Panc1 (cell line): ENCODE measurements around the gene ZNF575. TPM values are rescaled to one million over a fixed set of nuclear protein-coding genes. Genes with fewer than 3 reads are reported as not detected.

Source experiments
- ATAC-seq: fragments of 200-7000 bp; cut with Tn5 transposase; 2 replicates; pipeline ENCODE4 v1.9.1; 2020; ENCODE audit warnings: mild to moderate bottlenecking, moderate library complexity
- BruUV-seq: library from RNA; stranded (reverse); fragments of 400-500 nt; replicated peaks from 2 replicates; lab custom pipeline; 2021; lab: Mats Ljungman, UMichigan
- CTCF ChIA-PET: fragments of 300-600 bp; sonication (Branson Sonifier 250); formaldehyde crosslinking; loops from one replicate; lab custom pipeline; 2022; ENCODE audit warnings: antibody characterized with exemption; lab: Charles Lee
- POLR2A ChIA-PET: fragments of 300-600 bp; sonication (Branson Sonifier 250); formaldehyde crosslinking; loops from one replicate; lab custom pipeline; 2022; ENCODE audit warnings: antibody characterized with exemption; lab: Charles Lee
- DNase-seq: peaks from one replicate; pipeline ENCODE4 v3.0.0-alpha.2; 2010; ENCODE audit warnings: low read depth, low spot score
- H3K27ac ChIP-seq: 2 replicates; pipeline ENCODE4 v1.5.1; 2011; ENCODE audit warnings: mild to moderate bottlenecking, low read length, inconsistent platforms
- H3K27me3 ChIP-seq: fragments of 200-500 bp; sonication (Bioruptor generic); 2 replicates; pipeline ENCODE4 v1.6.0; 2014; ENCODE audit warnings: low read length, inconsistent platforms; ENCODE audit not compliant: control insufficient read depth, insufficient read depth
- H3K36me3 ChIP-seq: fragments of 200-500 bp; sonication (Bioruptor generic); 2 replicates; pipeline ENCODE4 v1.5.1; 2014; ENCODE audit warnings: inconsistent platforms, mild to moderate bottlenecking, low read length, moderate library complexity; ENCODE audit not compliant: control insufficient read depth, insufficient read depth
- H3K4me1 ChIP-seq: 2 replicates; pipeline ENCODE4 v1.5.1; 2011; ENCODE audit warnings: inconsistent platforms, mild to moderate bottlenecking, low read length, moderate library complexity; ENCODE audit not compliant: control insufficient read depth, insufficient read depth
- H3K4me3 ChIP-seq, 2 experiments: 2 replicates each; pipeline ENCODE4 v1.5.1; 2011 to 2012; ENCODE audit warnings: low read depth in 2 of 2, low read length in 2 of 2, mild to moderate bottlenecking in 2 of 2, inconsistent platforms in 1 of 2, moderate library complexity in 1 of 2
- H3K9me3 ChIP-seq: fragments of 200-500 bp; sonication (Bioruptor generic); 2 replicates; pipeline ENCODE4 v1.5.1; 2014; ENCODE audit warnings: low read depth, mild to moderate bottlenecking, inconsistent platforms, low read length, moderate library complexity; ENCODE audit not compliant: control insufficient read depth, insufficient read depth
- CTCF ChIP-seq: fragments of 450-650 bp; IDR thresholded peaks from 2 replicates; pipeline ENCODE4 v1.5.1; 2017; ENCODE audit warnings: mild to moderate bottlenecking
- POLR2AphosphoS5 ChIP-seq: IDR thresholded peaks from 2 replicates; pipeline ENCODE4 v1.6.1; 2012; ENCODE audit warnings: mild to moderate bottlenecking, low read depth, low read length, moderate library complexity
- REST ChIP-seq, 2 experiments: IDR thresholded peaks; 2 replicates each; pipeline ENCODE4 v1.6.1; 2011 to 2012; ENCODE audit warnings: low read depth in 2 of 2, control low read depth in 1 of 2, low read length in 1 of 2, mild to moderate bottlenecking in 1 of 2, moderate library complexity in 1 of 2; ENCODE audit not compliant: insufficient read depth in 1 of 2
- SIN3A ChIP-seq: IDR thresholded peaks from 2 replicates; pipeline ENCODE4 v1.6.1; 2012; ENCODE audit warnings: low read depth, mild to moderate bottlenecking, low read length, moderate library complexity, borderline replicate concordance; ENCODE audit not compliant: insufficient read depth
- TCF7L2 ChIP-seq: IDR thresholded peaks from 2 replicates; pipeline ENCODE4 v1.6.1; 2011; ENCODE audit warnings: mild to moderate bottlenecking, low read depth, low read length, inconsistent platforms
- in situ Hi-C: cut with HindIII; loops from 2 replicates; pipeline ENCODE4 v1.10.0; 2016; ENCODE audit warnings: low sequenced_read_pairs, low pct_unique_long_range_greater_than_20kb
- intact Hi-C: fragments of 100-400 bp; cut with micrococcal nuclease; formaldehyde crosslinking; loops from one replicate; pipeline ENCODE4 v1.10.0; 2022; ENCODE audit not compliant: unreplicated experiment
- total RNA-seq: library from RNA; stranded (reverse); gene quantifications from one replicate; pipeline ENCODE4 v1.2.1, GENCODE V29; 2021; ENCODE audit not compliant: unreplicated experiment

Gene ZNF575
- total RNA-seq, 1 experiment from 2014 or later, result 1.9 TPM

GRCh38 chr19:43582495-43582894, 49.5 kb downstream of the ZNF575 start:
- TF ChIP-seq CTCF (no peak), TCF7L2 (no peak), REST (IDR thresholded peaks at IDR 0.05; ENCODE audit: insufficient read depth in 1 of 2, low read depth in 2 of 2, low read length in 1 of 2) (no peak), POLR2AphosphoS5 (no peak), SIN3A (no peak)
- POLR2A ChIA-PET, result no interaction called here

GRCh38 chr19:43584484-43584883, 51.5 kb downstream of the ZNF575 start:
- CTCF ChIA-PET, result no interaction called here
- POLR2A ChIA-PET, result no interaction called here
- H3K9me3 ChIP-seq, result no peaks in the 10 kb centered on the region
- ATAC-seq, result no peak
- no peaks in the 10 kb centered on the region for H3K4me1 ChIP-seq
- DNase-seq, result no peak
- intact Hi-C loops (no loop called here), in situ Hi-C loops (no loop called here)
- no peak overlapping the region for H3K4me3 ChIP-seq
- no peaks in the 10 kb centered on the region for H3K36me3 ChIP-seq
- BruUV-seq, result no TSS peak
- no peaks in the 10 kb centered on the region for H3K27me3 ChIP-seq
- H3K27ac ChIP-seq, result no peak overlapping the region
- no peak for TF ChIP-seq POLR2AphosphoS5

More at GRCh38 chr19:43582495-43582894, 49.5 kb downstream of the ZNF575 start:
- H3K27me3 ChIP-seq, result no peaks in the 10 kb centered on the region
- in situ Hi-C loops, result no loop called here
- ATAC-seq, result no peak
- no peaks in the 10 kb centered on the region for H3K4me1 ChIP-seq
- no peaks in the 10 kb centered on the region for H3K36me3 ChIP-seq
- CTCF ChIA-PET, result no interaction called here
- no peak for DNase-seq
- no TSS peak for BruUV-seq
- H3K9me3 ChIP-seq, result no peaks in the 10 kb centered on the region
- H3K27ac ChIP-seq, result no peak overlapping the region
- intact Hi-C loops, result no loop called here
- H3K4me3 ChIP-seq, result no peak overlapping the region

Other genes with a start within 250 kb of the ZNF575 start
- 0.28 TPM for gene CD177, start 179.5 kb upstream of the ZNF575 start, total RNA-seq
- gene TEX101, start 118.3 kb upstream of the ZNF575 start, total RNA-seq, result not detected
- gene LYPD3, start 67.6 kb upstream of the ZNF575 start, total RNA-seq, result 0.46 TPM
- gene PHLDB3, start 28.4 kb upstream of the ZNF575 start, total RNA-seq, result 6.7 TPM
- 15.6 TPM for gene ETHE1, start 6.0 kb upstream of the ZNF575 start, total RNA-seq
- gene XRCC1, start 42.3 kb downstream of the ZNF575 start, total RNA-seq, result 20.1 TPM
- 0.21 TPM for gene PINLYP, start 42.6 kb downstream of the ZNF575 start, total RNA-seq
- gene IRGQ, start 62.9 kb downstream of the ZNF575 start, total RNA-seq, result 20.4 TPM
- gene ZNF576, start 63.4 kb downstream of the ZNF575 start, total RNA-seq, result 14.1 TPM
- 0.10 TPM for gene SRRM5, start 78.9 kb downstream of the ZNF575 start, total RNA-seq
- gene ZNF428, start 86.4 kb downstream of the ZNF575 start, total RNA-seq, result 45.6 TPM
- 2.7 TPM for gene CADM4, start 106.7 kb downstream of the ZNF575 start, total RNA-seq
- gene PLAUR, start 137.0 kb downstream of the ZNF575 start, total RNA-seq, result 5.3 TPM
- not detected for gene IRGC, start 182.9 kb downstream of the ZNF575 start, total RNA-seq
- 49.9 TPM for gene SMG9, start 221.8 kb downstream of the ZNF575 start, total RNA-seq
- 29.7 TPM for gene KCNN4, start 247.8 kb downstream of the ZNF575 start, total RNA-seq